Amygdala (tissue), 56 donors: Measurements from ENCODE around the gene TMEM140.
"Not testable (repeated sequence)": the region's sequence is repeated elsewhere in the genome, so short reads cannot be mapped to it uniquely, and the experiment has no call there.

Experiments
- DNase-seq, 56 donors: peaks; one replicate each; lab custom pipeline; 2025; lab: John Stamatoyannopoulos, UW

The TMEM140 gene

GRCh38 chr7:135158141-135158655, 10.3 kb downstream of the TMEM140 start:
- DNase-seq = no peak

DNA sequence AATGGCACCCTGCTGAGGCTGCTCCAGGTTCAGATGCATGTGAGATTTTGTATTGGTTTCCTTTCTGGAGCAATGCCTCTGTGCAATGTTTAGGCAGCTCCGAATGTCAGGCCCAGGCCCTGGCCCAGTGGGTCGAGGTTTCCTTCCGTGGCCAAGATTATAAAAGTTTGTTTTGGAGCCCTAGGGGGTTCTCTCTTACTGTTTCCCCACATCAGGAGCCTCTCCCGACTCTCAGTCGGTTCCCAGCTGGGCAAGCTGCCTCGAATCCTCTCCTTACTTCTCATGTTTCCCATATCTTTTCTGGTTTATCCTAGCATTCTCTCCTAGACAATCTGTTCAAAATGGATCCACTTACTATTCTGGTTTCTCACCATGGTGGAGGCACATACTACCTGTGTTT, 11.0 kb downstream of the TMEM140 start:
- no peak for DNase-seq

DNA sequence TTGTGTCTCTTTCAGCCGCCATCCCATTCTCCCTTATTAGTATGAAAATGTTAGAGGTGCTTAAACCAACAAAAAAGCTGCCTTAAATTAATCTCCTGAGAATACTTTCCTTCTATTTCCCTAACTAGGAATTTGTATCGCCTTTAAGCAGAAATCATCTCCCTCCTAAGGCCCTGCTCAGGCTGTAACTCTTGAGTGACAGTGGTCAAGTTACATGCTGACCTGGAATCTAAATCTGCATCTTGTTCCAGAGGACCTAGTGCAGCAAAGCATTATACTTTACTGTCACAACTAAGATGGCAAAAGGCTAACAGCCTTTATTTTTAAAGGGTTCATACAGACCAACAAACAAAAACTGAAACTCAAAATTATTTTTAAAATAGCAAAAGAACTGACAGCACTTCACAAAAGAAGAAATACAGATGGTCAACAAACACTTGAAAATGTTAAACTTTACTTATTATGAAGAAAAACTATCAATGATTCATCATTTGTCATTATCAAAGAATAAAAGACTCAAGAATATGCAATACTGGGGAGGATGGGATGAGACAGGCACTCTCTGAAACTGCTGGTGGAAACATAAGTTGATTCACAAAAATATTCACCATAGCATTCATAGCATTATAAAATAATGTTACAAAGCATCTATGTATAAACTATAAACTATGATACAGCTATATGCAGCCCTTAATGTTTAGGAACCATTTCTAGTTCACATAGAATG, 11.7 kb downstream of the TMEM140 start:
- DNase-seq = no peak

- no peak for DNase-seq
Observed at GRCh38 chr7:135160098-135160857, 12.4 kb downstream of the TMEM140 start.

DNA sequence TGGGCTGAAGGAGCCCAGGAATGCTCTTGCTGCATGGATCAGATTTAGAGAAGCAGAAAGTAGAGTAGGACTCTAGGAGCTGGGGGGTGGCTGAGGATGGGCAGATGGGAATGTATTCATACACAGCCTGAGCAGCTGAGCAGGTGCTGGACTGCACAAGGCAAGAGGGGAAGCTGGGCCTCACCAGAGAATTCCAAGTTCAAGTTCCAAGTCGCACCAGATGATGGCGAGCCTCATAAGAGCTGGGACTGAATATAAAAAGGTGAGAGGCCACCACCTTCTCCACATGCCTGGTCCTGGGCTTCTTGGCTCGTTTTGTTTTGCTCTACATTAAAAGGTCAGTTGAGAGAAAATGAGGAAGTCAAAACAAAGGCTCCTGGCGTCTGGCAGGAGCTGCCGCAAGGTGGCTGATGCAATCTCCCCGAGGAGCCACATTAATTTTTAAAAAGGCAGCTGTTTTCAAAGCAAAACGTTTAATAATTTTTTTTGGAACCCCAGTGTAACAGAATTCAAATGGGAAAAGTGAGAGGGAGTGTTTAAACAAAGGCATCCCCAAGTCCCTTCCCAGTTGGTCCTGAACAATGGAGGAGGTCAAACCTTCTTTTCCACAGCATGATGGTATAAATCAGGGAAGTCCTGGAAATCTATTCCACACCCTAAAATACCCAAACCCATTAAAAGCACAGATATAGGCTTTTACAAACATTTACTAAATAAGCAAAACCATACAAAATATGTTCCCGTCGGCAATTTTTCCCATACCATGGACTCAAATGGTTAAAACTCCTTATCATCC, 13.2 kb downstream of the TMEM140 start:
- DNase-seq = no peak

GRCh38 chr7:135161669-135162068, 13.8 kb downstream of the TMEM140 start:
- DNase-seq = no peak

DNA sequence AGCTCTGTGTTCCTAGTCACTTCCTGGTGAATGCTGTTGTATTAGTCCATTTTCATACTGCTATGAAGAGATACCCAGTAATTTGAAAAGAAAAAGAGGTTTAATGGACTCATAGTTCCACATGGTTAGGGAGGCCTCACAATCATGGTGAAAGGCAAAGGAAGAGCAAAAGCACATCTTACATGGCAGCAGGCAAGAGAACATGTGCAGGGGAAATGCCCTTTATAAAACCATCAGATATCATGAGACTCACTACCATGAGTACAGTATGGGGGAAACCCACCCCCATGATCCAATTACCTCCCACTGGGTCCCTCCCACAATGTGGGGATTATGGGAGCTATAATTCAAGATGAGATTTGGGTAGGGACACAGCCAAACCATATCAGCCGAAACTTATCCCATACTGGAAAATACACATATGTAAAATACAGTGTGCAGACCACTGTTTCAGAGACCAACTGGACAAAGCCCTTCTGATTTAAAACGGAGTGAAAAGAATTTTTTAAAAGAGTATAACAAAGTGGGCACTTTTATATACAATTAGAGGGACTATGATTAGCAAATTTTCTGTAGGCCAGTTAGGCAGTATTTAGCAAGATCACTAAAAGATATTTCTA, 14.6 kb downstream of the TMEM140 start:
- no peak for DNase-seq

GRCh38 chr7:135164357-135165061, 16.6 kb downstream of the TMEM140 start:
- peak in 1 of 56 donors; percentile 25 for DNase-seq

GRCh38 chr7:135165862-135166261, 18.0 kb downstream of the TMEM140 start:
- DNase-seq = no peak

DNA sequence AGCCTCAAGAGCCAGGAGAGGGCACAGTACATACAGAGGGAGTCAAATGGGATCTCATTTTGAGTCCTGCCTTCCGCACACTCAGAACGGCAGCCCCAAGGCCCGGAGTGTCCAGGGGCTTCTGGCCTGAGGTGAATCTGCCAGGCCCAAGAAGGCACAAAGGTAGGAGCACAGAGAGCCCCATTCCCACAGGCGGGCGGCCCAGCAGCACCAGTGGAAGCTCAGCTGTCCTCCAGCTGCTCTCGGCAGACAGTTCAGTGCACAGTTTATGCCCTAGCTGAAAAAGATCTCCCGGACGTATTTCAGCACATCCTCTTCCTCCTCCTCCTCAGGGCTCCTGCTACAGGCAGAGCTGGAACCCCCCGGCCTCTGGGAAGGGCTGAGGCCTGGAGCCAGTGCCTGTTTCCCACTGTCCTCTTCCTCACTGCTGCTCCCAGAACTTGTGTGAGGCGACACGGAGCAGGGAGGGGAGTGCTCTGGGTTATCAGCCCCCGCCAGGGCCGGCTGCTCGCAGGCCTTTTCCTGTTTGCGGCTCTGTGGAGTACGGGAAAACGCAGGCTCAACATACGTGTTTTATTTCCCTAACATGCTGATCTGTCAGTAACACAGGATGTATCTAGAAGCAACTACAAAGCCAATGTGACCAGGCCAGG, 18.6 kb downstream of the TMEM140 start:
- DNase-seq = no peak

- no peak for DNase-seq
Observed at GRCh38 chr7:135167365-135167917, 19.6 kb downstream of the TMEM140 start.

DNA sequence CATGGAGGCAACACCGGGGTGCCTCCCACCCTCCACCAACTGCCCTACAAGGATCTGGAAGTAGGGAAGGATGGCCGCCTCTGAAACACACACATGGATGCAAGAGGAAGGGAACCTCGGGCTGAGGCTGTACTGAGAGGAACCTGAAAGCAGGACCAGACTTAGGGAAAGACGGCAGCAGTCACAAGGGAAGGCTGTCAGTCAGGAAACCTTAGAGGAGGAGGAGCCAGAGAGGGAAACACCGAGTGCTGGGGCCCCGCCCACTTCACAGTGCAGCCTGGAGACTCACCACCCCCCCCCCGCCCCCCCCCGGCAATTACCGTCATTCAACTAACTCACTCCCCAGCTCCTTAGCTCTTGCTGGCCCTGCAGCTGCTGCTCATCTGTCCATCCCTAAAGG, 20.1 kb downstream of the TMEM140 start:
- no peak for DNase-seq

DNA sequence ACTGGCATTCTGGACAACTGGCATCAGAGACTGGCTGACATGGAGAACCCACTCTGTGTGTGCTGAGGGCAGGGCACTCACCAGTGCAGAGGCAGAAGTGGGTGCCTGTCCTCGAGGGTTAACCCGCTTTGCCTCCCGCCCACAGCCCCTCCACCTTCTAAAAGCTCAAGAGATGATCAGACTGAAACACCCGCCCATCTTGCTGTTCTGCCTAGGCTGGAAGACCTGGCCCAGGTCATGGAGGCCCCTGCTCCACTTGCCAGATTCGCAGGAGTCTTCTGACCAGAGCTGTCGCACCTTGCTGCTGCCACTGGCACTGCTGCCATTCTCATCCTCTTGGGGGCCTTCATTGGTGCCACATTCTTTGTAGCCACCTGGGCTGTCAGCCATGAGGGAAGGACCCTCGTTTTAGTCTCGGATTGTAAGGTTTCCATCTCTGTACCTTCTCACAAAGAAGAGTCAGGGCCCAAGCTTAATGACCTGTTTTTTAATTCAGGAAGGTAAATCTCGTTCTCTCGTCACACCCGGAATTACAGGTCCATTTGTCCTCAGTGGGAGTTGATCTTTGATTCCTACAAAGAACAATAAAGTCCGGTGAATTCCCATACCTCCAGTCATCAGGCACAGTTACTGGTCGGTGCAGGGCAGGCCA, 20.7 kb downstream of the TMEM140 start:
- DNase-seq = no peak

- DNase-seq = no peak
Observed at GRCh38 chr7:135169141-135169963, 21.5 kb downstream of the TMEM140 start.

DNA sequence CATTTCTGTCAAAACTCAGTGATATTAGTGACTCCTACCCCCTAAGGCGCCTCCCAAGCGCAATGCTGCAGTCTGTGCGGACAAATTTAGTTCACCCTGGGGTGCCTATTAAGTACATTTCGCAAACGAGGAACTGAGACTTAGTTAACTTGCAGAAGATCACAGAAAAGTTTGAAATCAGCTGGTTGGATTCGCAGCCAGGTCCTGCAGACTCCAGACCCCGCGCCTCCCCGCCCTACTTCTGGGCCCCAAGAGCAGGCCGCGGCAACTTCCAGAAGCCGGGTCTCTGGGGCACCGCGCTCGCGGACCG, 22.0 kb downstream of the TMEM140 start:
- peak in 1 of 56 donors; percentile 62 for DNase-seq

GRCh38 chr7:135170274-135170997, 22.6 kb downstream of the TMEM140 start, which contains the start of gene CYREN:
CYREN (minus strand) TSS chr7:135170707; CDS start chr7:135168922, 1,785 bp downstream.
- peak; percentile 32 to 94 (median 87) for DNase-seq

DNA sequence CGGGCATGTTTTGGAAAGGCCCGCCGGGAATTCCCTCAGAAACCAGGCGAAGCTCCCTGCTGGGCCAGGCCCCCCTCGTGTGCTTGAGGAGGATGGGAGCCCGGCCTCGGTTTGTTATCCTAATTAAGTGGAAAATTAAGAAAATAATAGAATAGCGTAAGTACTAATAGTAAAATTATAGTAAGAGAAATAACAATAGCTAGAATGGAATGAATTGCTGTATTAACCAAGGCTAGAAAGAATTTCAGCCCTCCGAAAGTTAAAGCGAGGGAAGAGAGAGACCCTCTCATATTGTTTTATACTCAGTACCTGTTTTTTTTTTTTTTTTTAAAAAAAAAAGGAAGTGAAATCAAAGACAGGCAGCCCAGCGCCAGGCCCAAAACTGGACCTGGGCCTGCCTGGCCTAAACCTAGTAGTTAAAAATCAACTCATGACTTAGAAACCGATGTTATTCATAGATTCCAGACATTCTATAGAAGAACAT, 23.2 kb downstream of the TMEM140 start:
- not testable (repeated sequence) for DNase-seq
